IPS DF 6.9 (cell line): ENCODE results near the gene GALR3.

ENCODE experiments used
- DNase-seq: peaks from one replicate; pipeline ENCODE4 v3.0.0-alpha.2; 2013; ENCODE audit warnings: low read depth, low spot score
- H3K27ac ChIP-seq: one replicate; pipeline ENCODE4 v1.5.1; 2013; ENCODE audit warnings: low read length, control low read depth
- H3K27me3 ChIP-seq: 2 replicates; pipeline ENCODE4 v1.6.1; 2013; ENCODE audit warnings: mild to moderate bottlenecking, low read length; ENCODE audit not compliant: control insufficient read depth, insufficient read depth
- H3K36me3 ChIP-seq: 2 replicates; pipeline ENCODE4 v1.6.1; 2013; ENCODE audit warnings: low read length; ENCODE audit not compliant: control insufficient read depth, insufficient read depth
- H3K4me1 ChIP-seq: 2 replicates; pipeline ENCODE4 v1.6.1; 2013; ENCODE audit warnings: low read length; ENCODE audit not compliant: control insufficient read depth, insufficient read depth
- H3K4me3 ChIP-seq: 2 replicates; pipeline ENCODE4 v1.5.1; 2013; ENCODE audit warnings: mild to moderate bottlenecking, low read length
- H3K9me3 ChIP-seq: 2 replicates; pipeline ENCODE4 v1.6.1; 2013; ENCODE audit warnings: low read length, inconsistent platforms; ENCODE audit not compliant: control insufficient read depth, insufficient read depth
- WGBS: extraction: QIAGEN DNeasy Blood & Tissue Kit; methylation state at CpG from one replicate; pipeline ENCODE4 v1.1.7; 2013; ENCODE audit warnings: mixed read lengths, missing lambda C conversion rate; ENCODE audit not compliant: insufficient read length, insufficient coverage; 5-methylcytosine and 5-hydroxymethylcytosine counted together

Gene GALR3

GRCh38 chr22:37803195-37803638 is 20.0 kb upstream of the GALR3 start:
- no peak overlapping the region for H3K27ac ChIP-seq
- H3K36me3 ChIP-seq: no peaks in the 10 kb centered on the region
- peak overlapping the region; percentile 68; the same call in 1 of the 2 replicates for H3K4me3 ChIP-seq
- H3K4me1 ChIP-seq: peaks cover 7% of the 10 kb centered on the region
- H3K27me3 ChIP-seq: peaks cover 13% of the 10 kb centered on the region
- no CpG with 5 or more reads among the region's 16 CpGs for WGBS
- DNase-seq: no peak
- H3K9me3 ChIP-seq: no peaks in the 10 kb centered on the region

GRCh38 chr22:37803639-37804351 is 19.4 kb upstream of the GALR3 start:
- Histone ChIP-seq H3K9me3 (no peaks in the 10 kb centered on the region), H3K4me3 (peak overlapping the region; percentile 65; the same call in 1 of the 2 replicates), H3K27ac (no peak overlapping the region), H3K36me3 (no peaks in the 10 kb centered on the region), H3K4me1 (peaks cover 7% of the 10 kb centered on the region), H3K27me3 (peaks cover 13% of the 10 kb centered on the region)
- DNase-seq: no peak
- no CpG with 5 or more reads among the region's 34 CpGs for WGBS

GRCh38 chr22:37804352-37804880 is 18.8 kb upstream of the GALR3 start:
- Histone ChIP-seq H3K4me1 (peaks cover 7% of the 10 kb centered on the region), H3K36me3 (no peaks in the 10 kb centered on the region), H3K4me3 (peak overlapping the region; percentile 65; the same call in 1 of the 2 replicates), H3K27me3 (peaks cover 13% of the 10 kb centered on the region), H3K9me3 (no peaks in the 10 kb centered on the region), H3K27ac (no peak overlapping the region)
- no CpG with 5 or more reads among the region's 29 CpGs for whole genome bisulfite sequencing
- no peak for DNase-seq

- peaks cover 7% of the 10 kb centered on the region for H3K4me1 ChIP-seq
- H3K27me3 ChIP-seq: peaks cover 13% of the 10 kb centered on the region
- H3K9me3 ChIP-seq: no peaks in the 10 kb centered on the region
- H3K27ac ChIP-seq: no peak overlapping the region
- peak overlapping the region; percentile 65; the same call in 1 of the 2 replicates for H3K4me3 ChIP-seq
- no CpG with 5 or more reads among the region's 87 CpGs for WGBS
- H3K36me3 ChIP-seq: no peaks in the 10 kb centered on the region
- DNase-seq: no peak
Observed at GRCh38 chr22:37804881-37805809, 18.0 kb upstream of the GALR3 start.

- Histone ChIP-seq H3K27ac (no peak overlapping the region), H3K9me3 (no peaks in the 10 kb centered on the region), H3K36me3 (no peaks in the 10 kb centered on the region), H3K4me1 (peaks cover 7% of the 10 kb centered on the region), H3K4me3 (peak overlapping the region; percentile 65; the same call in 1 of the 2 replicates), H3K27me3 (peaks cover 13% of the 10 kb centered on the region)
- WGBS: no CpG with 5 or more reads among the region's 10 CpGs
- no peak for DNase-seq
Observed at GRCh38 chr22:37805810-37806277, 17.3 kb upstream of the GALR3 start.

- WGBS: no CpG with 5 or more reads among the region's 19 CpGs
- H3K9me3 ChIP-seq: no peaks in the 10 kb centered on the region
- peaks cover 13% of the 10 kb centered on the region for H3K27me3 ChIP-seq
- DNase-seq: no peak
- H3K36me3 ChIP-seq: no peaks in the 10 kb centered on the region
- H3K27ac ChIP-seq: no peak overlapping the region
- peaks cover 7% of the 10 kb centered on the region for H3K4me1 ChIP-seq
- peak overlapping the region; percentile 65; the same call in 1 of the 2 replicates for H3K4me3 ChIP-seq
Observed at GRCh38 chr22:37806409-37807333, 16.5 kb upstream of the GALR3 start.

- no peak within 1 kb of the TSS for H3K27ac ChIP-seq
- H3K27me3 ChIP-seq: peaks cover 13% of the 10 kb centered on the region
- no CpG with 5 or more reads among the region's 73 CpGs for whole genome bisulfite sequencing
- no peak for DNase-seq
- H3K4me1 ChIP-seq: peaks cover 7% of the 10 kb centered on the region
- no peaks in the 10 kb centered on the region for H3K36me3 ChIP-seq
- H3K4me3 ChIP-seq: peak within 1 kb of the TSS; percentile 65
- no peaks in the 10 kb centered on the region for H3K9me3 ChIP-seq
Observed at GRCh38 chr22:37807410-37808293, 15.5 kb upstream of the GALR3 start, which contains the start of gene GCAT. Gene GCAT, plus strand, starts transcription at chr22:37807934. Its CDS starts 34 bp downstream, at chr22:37807968.

GRCh38 chr22:37808294-37808657 is 14.9 kb upstream of the GALR3 start:
- Histone ChIP-seq H3K36me3 (no peaks in the 10 kb centered on the region), H3K9me3 (no peaks in the 10 kb centered on the region), H3K27me3 (peaks cover 13% of the 10 kb centered on the region), H3K4me3 (peak overlapping the region; percentile 65; the same call in 1 of the 2 replicates), H3K4me1 (peaks cover 6% of the 10 kb centered on the region), H3K27ac (no peak overlapping the region)
- no peak for DNase-seq
- WGBS: no CpG with 5 or more reads among the region's 8 CpGs
